OCI-LY7 (cell line): Measurements from ENCODE around the gene PELI2. TPM values are rescaled to one million over a fixed set of nuclear protein-coding genes. Genes with fewer than 3 reads are reported as not detected.

ENCODE experiments used
- BruUV-seq: library from RNA; stranded (reverse); fragments of 400-500 nt; replicated peaks from 2 replicates; lab custom pipeline; 2021; lab: Mats Ljungman, UMichigan
- CTCF ChIA-PET: fragments of 300-600 bp; sonication (Branson Sonifier 250); formaldehyde crosslinking; loops from one replicate; lab custom pipeline; 2022; ENCODE audit warnings: antibody characterized with exemption; ENCODE audit not compliant: unreplicated experiment; lab: Charles Lee
- POLR2A ChIA-PET: fragments of 300-600 bp; sonication (Branson Sonifier 250); formaldehyde crosslinking; loops from one replicate; lab custom pipeline; 2022; ENCODE audit warnings: antibody characterized with exemption; lab: Charles Lee
- DNase-seq: peaks from one replicate; pipeline ENCODE4 v3.0.0-alpha.2; 2015; ENCODE audit warnings: low spot score
- H2AFZ ChIP-seq: fragments of 200-600 bp; sonication (generic), shearing (Covaris generic); 2 replicates; pipeline ENCODE4 v1.6.1; 2014; ENCODE audit warnings: mild to moderate bottlenecking, antibody characterized with exemption, low read length, moderate library complexity
- H3K27ac ChIP-seq: fragments of 200-600 bp; sonication (generic); 2 replicates; pipeline ENCODE4 v1.5.1; 2014; ENCODE audit warnings: mixed run types, low read depth, mild to moderate bottlenecking, moderate library complexity, low read length, inconsistent platforms; ENCODE audit not compliant: poor library complexity, severe bottlenecking
- H3K36me3 ChIP-seq: fragments of 200-600 bp; sonication (generic); 2 replicates; pipeline ENCODE4 v1.6.1; 2014; ENCODE audit warnings: mild to moderate bottlenecking, antibody characterized with exemption, low read length, moderate library complexity, mixed read lengths; ENCODE audit not compliant: insufficient read depth
- H3K4me1 ChIP-seq: fragments of 200-600 bp; sonication (generic); 2 replicates; pipeline ENCODE4 v1.5.1; 2014; ENCODE audit warnings: mild to moderate bottlenecking, low read length; ENCODE audit not compliant: insufficient read depth, poor library complexity, severe bottlenecking
- H3K4me2 ChIP-seq: fragments of 200-600 bp; sonication (generic); 2 replicates; pipeline ENCODE4 v1.6.1; 2014; ENCODE audit warnings: mild to moderate bottlenecking, low read length
- H3K4me3 ChIP-seq: fragments of 200-600 bp; sonication (generic); 2 replicates; pipeline ENCODE4 v1.5.1; 2014; ENCODE audit warnings: mild to moderate bottlenecking, low read depth, low read length; ENCODE audit not compliant: poor library complexity, severe bottlenecking
- H3K79me2 ChIP-seq: fragments of 200-600 bp; sonication (generic); 2 replicates; pipeline ENCODE4 v1.6.1; 2016; ENCODE audit warnings: low read depth, mild to moderate bottlenecking, low read length, moderate library complexity, mixed read lengths; ENCODE audit not compliant: insufficient read depth
- H3K9me2 ChIP-seq: fragments of 200-600 bp; sonication (generic); 2 replicates; pipeline ENCODE4 v1.6.1; 2016; ENCODE audit warnings: mild to moderate bottlenecking, low read length, mixed read lengths; ENCODE audit not compliant: insufficient read depth
- H3K9me3 ChIP-seq: fragments of 200-600 bp; sonication (generic); 2 replicates; pipeline ENCODE4 v1.6.1; 2014; ENCODE audit warnings: mild to moderate bottlenecking, mixed run types, low read length, mixed read lengths
- H4K20me1 ChIP-seq: fragments of 200-600 bp; sonication (generic); 2 replicates; pipeline ENCODE4 v1.6.1; 2014; ENCODE audit warnings: mild to moderate bottlenecking, antibody characterized with exemption, low read length, moderate library complexity, mixed read lengths; ENCODE audit not compliant: insufficient read depth
- CTCF ChIP-seq: fragments of 200-600 bp; sonication (generic); conservative IDR thresholded peaks from 2 replicates; pipeline ENCODE4 v1.5.1; 2014; ENCODE audit warnings: mild to moderate bottlenecking, antibody characterized with exemption, low read length, moderate library complexity, mixed read lengths
- EZH2phosphoT487 ChIP-seq: fragments of 200-600 bp; sonication (generic); IDR thresholded peaks from 2 replicates; pipeline ENCODE4 v1.6.1; 2018; ENCODE audit warnings: low read depth, borderline replicate concordance, mild to moderate bottlenecking, mixed run types, antibody characterized with exemption, low read length, moderate library complexity, mixed read lengths
- intact Hi-C: fragments of 100-400 bp; cut with micrococcal nuclease; formaldehyde crosslinking; loops from one replicate; pipeline ENCODE4 v1.10.0; 2022; ENCODE audit not compliant: unreplicated experiment
- total RNA-seq, 2 experiments: library from RNA; depleted of rRNA in 1 of 2; stranded (reverse); fragments of >200 nt in 1 of 2; shearing (Covaris generic) in 1 of 2; gene quantifications; 2 replicates each; pipeline ENCODE4 v1.2.3, GENCODE V29; 2014 to 2022

PELI2 gene
- total RNA-seq, 2 experiments from 2014 or later: 2.8 to 3.8 TPM

- ChIA-PET POLR2A (interaction anchor here (0.6 kb wide), 1 partner anchor 171 kb away, joined by 5 read pairs; no protein-coding TSS in a partner anchor), CTCF (no interaction called here)
- no peak overlapping the region for H2AFZ ChIP-seq
- no peaks in the 10 kb centered on the region for H3K79me2 ChIP-seq
- BruUV-seq: no TSS peak
- intact Hi-C loops: no loop called here
- peaks cover 4% of the 10 kb centered on the region; the same call in 1 of the 2 replicates for H3K9me3 ChIP-seq
- TF ChIP-seq EZH2phosphoT487 (no peak), CTCF (no peak)
- H3K27ac ChIP-seq: no peak overlapping the region
- H3K4me2 ChIP-seq: no peak overlapping the region
- no peaks in the 10 kb centered on the region for H3K36me3 ChIP-seq
- no peaks in the 10 kb centered on the region for H3K4me1 ChIP-seq
- H4K20me1 ChIP-seq: no peaks in the 10 kb centered on the region
- no peak overlapping the region for H3K4me3 ChIP-seq
- no peak for DNase-seq
- H3K9me2 ChIP-seq: no peaks in the 10 kb centered on the region
Measured at GRCh38 chr14:56202256-56202655, 84.0 kb downstream of the PELI2 start.

GRCh38 chr14:56205881-56206280 is 87.7 kb downstream of the PELI2 start:
- no peaks in the 10 kb centered on the region for H3K4me1 ChIP-seq
- no peaks in the 10 kb centered on the region for H3K36me3 ChIP-seq
- no peak overlapping the region for H3K4me2 ChIP-seq
- TF ChIP-seq EZH2phosphoT487 (no peak), CTCF (no peak)
- peaks cover 4% of the 10 kb centered on the region; the same call in 1 of the 2 replicates for H3K9me3 ChIP-seq
- no peak overlapping the region for H3K27ac ChIP-seq
- CTCF ChIA-PET: no interaction called here
- H3K9me2 ChIP-seq: no peaks in the 10 kb centered on the region
- no TSS peak for BruUV-seq
- no peak overlapping the region for H3K4me3 ChIP-seq
- no peaks in the 10 kb centered on the region for H3K79me2 ChIP-seq
- no peak for DNase-seq
- H2AFZ ChIP-seq: no peak overlapping the region; the same call in 1 of the 2 replicates
- intact Hi-C loops: no loop called here
- H4K20me1 ChIP-seq: no peaks in the 10 kb centered on the region
- POLR2A ChIA-PET: interaction anchor here (0.7 kb wide), 1 partner anchor 137 kb away, joined by 3 read pairs; no protein-coding TSS in a partner anchor

GRCh38 chr14:56206596-56206995 is 88.4 kb downstream of the PELI2 start:
- Histone ChIP-seq H4K20me1 (no peaks in the 10 kb centered on the region), H2AFZ (no peak overlapping the region), H3K9me3 (peaks cover under 1% of the 10 kb centered on the region; the same call in 1 of the 2 replicates), H3K4me2 (no peak overlapping the region), H3K27ac (no peak overlapping the region), H3K36me3 (no peaks in the 10 kb centered on the region), H3K4me1 (no peaks in the 10 kb centered on the region), H3K9me2 (no peaks in the 10 kb centered on the region), H3K79me2 (no peaks in the 10 kb centered on the region), H3K4me3 (no peak overlapping the region)
- CTCF ChIA-PET: no interaction called here
- intact Hi-C loops: no loop called here
- no peak for DNase-seq
- TF ChIP-seq CTCF (no peak), EZH2phosphoT487 (no peak)
- POLR2A ChIA-PET: no interaction called here
- no TSS peak for BruUV-seq
